Activated naive CD4-positive, alpha-beta T cell treated with anti-CD3 and anti-CD28 coated beads, Interleukin-2, amount 50 U/mL, for 72 hours (primary cell): ENCODE results near the gene TAS2R1. TPM values are rescaled to one million over a fixed set of nuclear protein-coding genes. Genes with fewer than 3 reads are reported as not detected.

ENCODE experiments used
- ATAC-seq, 2 donors: fragments of 150-1000 bp; cut with Tn5 transposase; 2 replicates each; pipeline ENCODE4 v1.10.0; 2021; ENCODE audit warnings: mild to moderate bottlenecking in 2 of 2, moderate library complexity in 2 of 2
- DNase-seq, 2 donors: peaks; one replicate each; pipeline ENCODE4 v3.0.0; 2021 to 2022; ENCODE audit warnings: low spot score in 2 of 2
- H3K27ac Mint-ChIP-seq, 2 donors: one replicate each; pipeline ENCODE4 v1.8.0; 2022; ENCODE audit warnings: mild to moderate bottlenecking in 2 of 2, mixed read lengths in 2 of 2
- H3K36me3 Mint-ChIP-seq, 2 donors: one replicate each; pipeline ENCODE4 v1.8.0; 2022; ENCODE audit warnings: mixed read lengths in 2 of 2
- H3K9me3 Mint-ChIP-seq, 2 donors: one replicate each; pipeline ENCODE4 v1.8.0; 2022; ENCODE audit warnings: mixed read lengths in 2 of 2
- total RNA-seq, 2 donors: library from RNA; stranded (reverse); gene quantifications; one replicate each; pipeline ENCODE4 v1.2.3, GENCODE V29; 2022

TAS2R1 gene, protein sequence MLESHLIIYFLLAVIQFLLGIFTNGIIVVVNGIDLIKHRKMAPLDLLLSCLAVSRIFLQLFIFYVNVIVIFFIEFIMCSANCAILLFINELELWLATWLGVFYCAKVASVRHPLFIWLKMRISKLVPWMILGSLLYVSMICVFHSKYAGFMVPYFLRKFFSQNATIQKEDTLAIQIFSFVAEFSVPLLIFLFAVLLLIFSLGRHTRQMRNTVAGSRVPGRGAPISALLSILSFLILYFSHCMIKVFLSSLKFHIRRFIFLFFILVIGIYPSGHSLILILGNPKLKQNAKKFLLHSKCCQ
- total RNA-seq = not detected

GRCh38 chr5:9630251-9630650 lies at the start of gene TAS2R1:
TSS of gene TAS2R1 (minus strand) at chr5:9630351. CDS start at chr5:9630032, 319 bp downstream.
- Mint-ChIP-seq H3K27ac (no peak within 1 kb of the TSS), H3K36me3 (no peaks in the 10 kb centered on the region), H3K9me3 (peaks cover 11 to 13% of the 10 kb centered on the region in 2 donors)
- ATAC-seq = no peak
- no peak for DNase-seq

DNA sequence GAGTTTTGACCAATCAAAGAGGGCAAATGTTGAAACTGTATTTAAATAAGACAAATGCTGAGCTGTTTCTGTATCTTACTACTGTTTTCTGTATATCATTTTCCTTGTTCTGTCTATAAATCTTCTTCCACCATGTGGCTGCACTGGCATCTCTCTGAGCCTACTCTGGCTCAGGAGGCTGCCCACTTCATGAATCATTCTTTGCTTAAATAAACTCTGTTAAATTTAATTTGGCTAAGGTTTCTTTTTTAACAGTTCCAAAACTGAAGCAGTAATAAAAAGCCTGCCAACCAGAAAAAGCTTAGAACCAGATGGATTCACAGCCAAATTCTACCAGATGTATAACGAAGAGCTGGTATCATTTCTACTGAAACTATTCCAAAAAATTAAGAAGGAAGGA lies 40.2 kb upstream of the TAS2R1 start:
- ATAC-seq (no peak), DNase-seq (no peak)
- H3K36me3 Mint-ChIP-seq = peaks cover 0 to 5% of the 10 kb centered on the region in 2 donors
- no peak overlapping the region for H3K27ac Mint-ChIP-seq
- H3K9me3 Mint-ChIP-seq = peaks cover 9 to 15% of the 10 kb centered on the region in 2 donors

DNA sequence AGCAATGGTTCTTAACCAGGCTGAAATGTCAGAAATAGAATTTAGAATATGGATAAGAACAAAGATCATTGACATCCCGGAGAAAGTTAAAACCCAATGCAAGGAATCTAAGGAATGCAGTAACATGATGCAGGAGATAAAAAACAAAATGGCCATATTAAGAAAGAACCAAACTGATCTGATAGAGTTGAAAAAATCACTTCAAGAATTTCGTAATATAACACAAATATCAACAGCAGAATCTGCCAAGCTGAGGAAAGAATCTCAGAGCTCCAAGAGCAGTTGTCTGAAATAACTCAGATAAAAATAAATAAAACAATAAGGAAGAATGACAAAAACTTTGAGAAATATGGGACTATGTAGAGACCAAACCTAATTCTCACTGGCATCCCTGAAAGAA lies 37.8 kb upstream of the TAS2R1 start:
- ATAC-seq (no peak), DNase-seq (no peak)
- Mint-ChIP-seq H3K27ac (no peak overlapping the region), H3K9me3 (peaks cover 13 to 15% of the 10 kb centered on the region in 2 donors), H3K36me3 (peaks cover 0 to 5% of the 10 kb centered on the region in 2 donors)

- ATAC-seq (no peak), DNase-seq (no peak)
- Mint-ChIP-seq H3K9me3 (peaks cover 9 to 15% of the 10 kb centered on the region in 2 donors), H3K27ac (peak overlapping the region in 1 of 2 donors; percentile 66), H3K36me3 (peaks cover 0 to 5% of the 10 kb centered on the region in 2 donors)
Observed at GRCh38 chr5:9663891-9664290, 33.7 kb upstream of the TAS2R1 start.

GRCh38 chr5:9661316-9662015 lies 31.3 kb upstream of the TAS2R1 start:
- Mint-ChIP-seq H3K27ac (no peak overlapping the region), H3K36me3 (no peaks in the 10 kb centered on the region), H3K9me3 (peaks cover 0 to 7% of the 10 kb centered on the region in 2 donors)
- ATAC-seq = no peak
- DNase-seq = no peak

DNA sequence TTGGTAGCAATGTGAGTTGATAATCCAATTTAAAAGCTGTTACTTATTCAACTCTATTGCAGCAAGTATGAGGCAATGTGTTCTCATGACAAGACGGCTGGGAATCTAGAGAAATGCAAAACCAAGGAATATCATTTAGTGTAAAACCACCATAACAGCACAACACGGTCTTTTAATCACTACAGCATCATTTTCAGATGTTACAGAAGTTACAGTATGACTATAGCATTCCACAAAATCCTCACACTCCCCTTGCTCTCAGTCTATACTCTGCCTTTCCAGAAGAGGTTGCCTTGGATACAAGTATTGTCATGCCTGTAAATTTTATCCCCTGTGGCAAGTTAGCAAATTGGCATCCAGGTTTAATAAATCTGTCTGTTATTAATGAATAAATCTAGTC lies 28.6 kb upstream of the TAS2R1 start:
- Mint-ChIP-seq H3K36me3 (no peaks in the 10 kb centered on the region), H3K9me3 (peaks cover 0 to 3% of the 10 kb centered on the region in 2 donors), H3K27ac (no peak overlapping the region)
- ATAC-seq = no peak
- DNase-seq = no peak

GRCh38 chr5:9657819-9658218 lies 27.7 kb upstream of the TAS2R1 start:
- Mint-ChIP-seq H3K36me3 (no peaks in the 10 kb centered on the region), H3K27ac (no peak overlapping the region), H3K9me3 (peaks cover 0 to 9% of the 10 kb centered on the region in 2 donors)
- DNase-seq = no peak
- no peak for ATAC-seq

GRCh38 chr5:9655641-9656040 lies 25.5 kb upstream of the TAS2R1 start:
- no peak for DNase-seq
- H3K27ac Mint-ChIP-seq = no peak overlapping the region
- H3K9me3 Mint-ChIP-seq = peaks cover 0 to 9% of the 10 kb centered on the region in 2 donors
- H3K36me3 Mint-ChIP-seq = no peaks in the 10 kb centered on the region
- ATAC-seq = no peak

DNA sequence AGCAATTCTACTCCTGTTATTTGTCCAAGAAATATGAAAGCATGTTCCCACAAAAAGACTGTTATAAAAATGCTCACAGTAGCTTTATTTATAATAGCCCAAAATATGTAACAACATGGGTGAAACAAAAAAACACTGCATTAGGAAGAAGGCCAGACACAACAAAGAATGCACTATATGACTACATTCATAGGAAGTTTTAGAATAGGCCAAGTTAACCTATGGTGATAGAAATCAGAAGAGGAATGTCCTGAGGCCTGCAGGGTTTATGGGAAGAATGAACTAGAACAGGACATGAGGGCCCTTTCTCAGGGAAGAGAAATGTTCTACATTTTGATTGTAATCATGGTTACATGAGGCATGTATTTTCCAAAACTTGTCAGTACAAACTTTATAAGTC lies 24.7 kb upstream of the TAS2R1 start:
- ATAC-seq (no peak), DNase-seq (no peak)
- no peaks in the 10 kb centered on the region for H3K36me3 Mint-ChIP-seq
- H3K27ac Mint-ChIP-seq = no peak overlapping the region
- peaks cover 0 to 6% of the 10 kb centered on the region in 2 donors for H3K9me3 Mint-ChIP-seq

DNA sequence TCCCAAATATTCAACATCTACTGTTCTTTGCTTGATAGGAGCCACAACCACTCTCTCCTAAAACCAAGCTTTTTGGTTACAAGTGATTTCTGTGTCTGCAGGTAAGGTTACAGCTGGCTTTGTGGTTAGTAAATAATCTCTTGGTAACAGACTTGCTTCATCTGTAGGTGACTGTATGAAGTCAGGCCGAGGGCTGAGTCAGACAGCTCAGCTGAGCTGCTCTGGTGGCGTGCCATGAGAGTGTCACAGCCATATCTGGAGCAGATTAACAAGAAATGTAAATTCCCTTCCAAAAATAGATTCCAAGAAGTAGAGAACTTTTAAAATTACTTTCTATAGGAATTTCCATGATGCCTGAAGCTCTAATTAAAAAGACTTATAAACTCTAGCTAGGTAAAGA lies 23.7 kb upstream of the TAS2R1 start:
- DNase-seq (no peak), ATAC-seq (no peak)
- H3K9me3 Mint-ChIP-seq = peaks cover 0 to 6% of the 10 kb centered on the region in 2 donors
- H3K36me3 Mint-ChIP-seq = no peaks in the 10 kb centered on the region
- H3K27ac Mint-ChIP-seq = no peak overlapping the region

GRCh38 chr5:9653061-9653460 lies 22.9 kb upstream of the TAS2R1 start:
- no peak overlapping the region for H3K27ac Mint-ChIP-seq
- H3K36me3 Mint-ChIP-seq = no peaks in the 10 kb centered on the region
- H3K9me3 Mint-ChIP-seq = peaks cover 0 to 6% of the 10 kb centered on the region in 2 donors
- DNase-seq (no peak), ATAC-seq (no peak)

GRCh38 chr5:9652295-9652694 lies 22.1 kb upstream of the TAS2R1 start:
- peaks cover 0 to 6% of the 10 kb centered on the region in 2 donors for H3K9me3 Mint-ChIP-seq
- no peaks in the 10 kb centered on the region for H3K36me3 Mint-ChIP-seq
- DNase-seq = no peak
- no peak for ATAC-seq
- no peak overlapping the region for H3K27ac Mint-ChIP-seq

DNA sequence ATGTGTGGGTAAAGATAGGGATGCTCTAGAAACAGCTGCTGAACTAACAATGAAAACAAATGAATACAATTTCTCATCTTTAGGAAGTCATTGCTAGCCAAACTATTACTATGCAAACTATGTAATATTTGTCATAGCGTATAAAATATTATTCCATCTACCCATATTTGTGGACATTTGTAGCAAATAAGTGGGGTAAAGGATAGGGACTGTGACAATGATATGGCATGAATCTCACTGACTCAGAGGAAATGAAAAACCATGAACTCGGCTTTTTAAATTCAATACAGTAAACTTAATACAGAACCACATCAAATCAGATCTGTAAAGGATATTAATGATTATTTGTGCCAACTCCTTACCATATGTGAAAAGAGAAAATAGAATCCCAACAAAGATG lies 16.7 kb upstream of the TAS2R1 start:
- ATAC-seq (no peak), DNase-seq (no peak)
- H3K9me3 Mint-ChIP-seq = no peaks in the 10 kb centered on the region
- no peaks in the 10 kb centered on the region for H3K36me3 Mint-ChIP-seq
- H3K27ac Mint-ChIP-seq = no peak overlapping the region

DNA sequence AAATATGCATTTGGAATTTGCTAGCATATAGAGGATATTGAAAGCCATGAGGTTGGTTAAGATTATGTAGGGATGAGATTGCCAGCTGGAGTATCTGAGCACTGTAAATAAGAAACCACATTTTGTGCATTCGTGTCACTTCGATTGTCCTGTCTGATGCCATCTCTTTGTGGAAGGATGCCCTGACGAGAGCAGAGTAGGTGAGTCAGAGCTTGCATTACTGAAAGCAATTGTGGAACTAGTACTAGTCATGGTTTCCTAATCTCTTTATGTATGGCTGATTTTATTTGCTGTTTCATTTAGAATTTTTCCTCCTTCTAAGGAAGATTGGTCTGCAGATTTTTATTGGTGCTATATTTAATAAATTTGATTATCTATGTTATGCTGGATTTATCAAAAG lies 14.5 kb upstream of the TAS2R1 start:
- ATAC-seq (no peak), DNase-seq (no peak)
- peaks cover 2 to 4% of the 10 kb centered on the region in 2 donors for H3K9me3 Mint-ChIP-seq
- no peak overlapping the region for H3K27ac Mint-ChIP-seq
- H3K36me3 Mint-ChIP-seq = peaks cover 0 to 5% of the 10 kb centered on the region in 2 donors

DNA sequence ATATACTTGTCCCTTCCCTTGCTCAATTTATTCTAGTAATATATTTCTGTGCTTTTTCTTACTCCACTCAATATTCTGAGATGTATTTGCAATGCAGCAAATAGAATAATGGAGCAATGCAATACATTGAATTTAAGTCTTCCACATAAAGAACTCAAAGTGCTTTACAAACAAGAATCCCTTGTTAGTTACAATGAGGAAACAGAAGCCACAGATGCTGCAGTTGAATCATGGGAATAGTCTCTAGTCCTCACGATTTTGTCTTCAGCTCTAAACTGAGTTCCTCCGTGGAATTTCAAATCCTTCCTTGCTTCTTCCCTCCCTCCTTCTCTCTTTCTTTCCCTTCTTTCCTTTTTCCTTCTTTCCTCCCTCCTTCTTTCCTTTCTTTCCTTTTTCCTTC lies 12.5 kb upstream of the TAS2R1 start:
- H3K27ac Mint-ChIP-seq = no peak overlapping the region
- DNase-seq (no peak), ATAC-seq (no peak)

GRCh38 chr5:9641806-9642355 lies 11.7 kb upstream of the TAS2R1 start:
- H3K9me3 Mint-ChIP-seq = peaks cover 15 to 21% of the 10 kb centered on the region in 2 donors
- no peak overlapping the region for H3K27ac Mint-ChIP-seq
- ATAC-seq (no peak), DNase-seq (no peak)
- peaks cover 0 to 21% of the 10 kb centered on the region in 2 donors for H3K36me3 Mint-ChIP-seq

More for the DNA sequence above, 12.5 kb upstream of the TAS2R1 start:
- Mint-ChIP-seq H3K36me3 (peaks cover 0 to 21% of the 10 kb centered on the region in 2 donors), H3K9me3 (peaks cover 14 to 17% of the 10 kb centered on the region in 2 donors)

- H3K27ac Mint-ChIP-seq = no peak overlapping the region
- H3K36me3 Mint-ChIP-seq = no peaks in the 10 kb centered on the region
- H3K9me3 Mint-ChIP-seq = peaks cover 20 to 23% of the 10 kb centered on the region in 2 donors
- ATAC-seq (no peak), DNase-seq (no peak)
Observed at GRCh38 chr5:9632495-9632894, 2.3 kb upstream of the TAS2R1 start.
